Spleen (tissue), 11 donors: ENCODE results near the gene CAMTA1. TPM values are rescaled to one million over a fixed set of nuclear protein-coding genes. Genes with fewer than 3 reads are reported as not detected.

Experiments used
- DNase-seq: peaks from one replicate; pipeline ENCODE4 v3.0.0-alpha.2; 2020
- H3K27ac ChIP-seq, 8 donors: fragments of 200-600 bp; sonication (generic) in 7 of 8; 1 replicate in 4 of 8; 2 replicates in 4 of 8; pipeline versions ENCODE4 v1.5.0 to v1.8.0; 2016 to 2021; ENCODE audit warnings: inconsistent platforms in 4 of 8, mild to moderate bottlenecking in 4 of 8, moderate library complexity in 1 of 8
- H3K27me3 ChIP-seq, 7 donors: fragments of 200-600 bp; sonication (generic) in 6 of 7; replicated peaks in 1 of 7; 1 replicate in 4 of 7; 2 replicates in 3 of 7; pipeline versions ENCODE4 v1.5.0 to v1.8.0; 2016 to 2021; ENCODE audit warnings: inconsistent platforms in 3 of 7, mild to moderate bottlenecking in 1 of 7
- H3K36me3 ChIP-seq, 6 donors: fragments of 200-600 bp; sonication (generic) in 5 of 6; 1 replicate in 4 of 6; 2 replicates in 2 of 6; pipeline versions ENCODE4 v1.5.0 to v1.8.0; 2016 to 2021; ENCODE audit warnings: inconsistent platforms in 2 of 6
- H3K4me1 ChIP-seq, 6 donors: fragments of 200-600 bp; sonication (generic) in 5 of 6; 1 replicate in 3 of 6; 2 replicates in 3 of 6; pipeline versions ENCODE4 v1.5.0 to v1.8.0; 2016 to 2021; ENCODE audit warnings: inconsistent platforms in 3 of 6
- H3K4me3 ChIP-seq, 8 donors: fragments of 200-600 bp; sonication (generic) in 7 of 8; 1 replicate in 4 of 8; 2 replicates in 4 of 8; pipeline versions ENCODE4 v1.5.0 to v1.8.0; 2016 to 2021; ENCODE audit warnings: inconsistent platforms in 4 of 8, mild to moderate bottlenecking in 4 of 8, moderate library complexity in 2 of 8
- H3K9me3 ChIP-seq, 8 donors: fragments of 200-600 bp; sonication (generic) in 7 of 8; 1 replicate in 4 of 8; 2 replicates in 4 of 8; pipeline versions ENCODE4 v1.5.0 to v1.8.0; 2016 to 2021; ENCODE audit warnings: inconsistent platforms in 4 of 8
- CTCF ChIP-seq, 11 experiments: fragments of 200-600 bp in 7 of 11; fragments of 450-650 bp in 4 of 11; sonication (generic) in 4 of 11; IDR thresholded peaks in 8 of 11; conservative IDR thresholded peaks in 3 of 11; 1 replicate in 7 of 11; 2 replicates in 4 of 11; pipeline versions ENCODE4 v1.4.0 to v1.8.0; 2016 to 2021; ENCODE audit warnings: antibody characterized with exemption in 11 of 11, inconsistent platforms in 4 of 11, mild to moderate bottlenecking in 1 of 11
- POLR2A ChIP-seq, 3 donors: fragments of 450-650 bp; IDR thresholded peaks; one replicate each; pipeline ENCODE4 v1.5.1; 2017; ENCODE audit warnings: antibody characterized with exemption in 3 of 3, mild to moderate bottlenecking in 1 of 3
- POLR2AphosphoS5 ChIP-seq, 3 donors: sonication (generic); formaldehyde crosslinking; IDR thresholded peaks; one replicate each; pipeline ENCODE4 v1.5.1; 2017; ENCODE audit warnings: antibody characterized with exemption in 3 of 3
- WGBS, 5 donors: extraction: QIAGEN DNeasy Blood & Tissue Kit in 3 of 5; methylation state at CpG; one replicate each; pipeline versions ENCODE4 v1.1.5 to v1.1.7; 2013 to 2018; 5-methylcytosine and 5-hydroxymethylcytosine counted together
- intact Hi-C: fragments of 100-400 bp; cut with DNase I; formaldehyde crosslinking; loops from one replicate; pipeline ENCODE4 v1.15.0; 2023; ENCODE audit warnings: low total_unique reads
- polyA plus RNA-seq, 3 donors: library from polyadenylated mRNA; stranded (reverse); fragments of 200-250 nt; gene quantifications; one replicate each; pipeline ENCODE4 v1.2.1, GENCODE V29; 2013
- total RNA-seq, 7 donors: library from RNA; depleted of rRNA in 3 of 7; stranded (reverse); fragments of >200 nt in 3 of 7; fragmentation: NEBNext Ultra II Directional in 4 of 7; extraction: Animal tissue kit (Norgen Biotek cat#: 25700) in 4 of 7; gene quantifications; one replicate each; pipeline versions ENCODE4 v1.1.0 to v1.2.1, GENCODE V29; 2016 to 2021
- donor health status: healthy with polysubstance abuse.
- donor health status: DM: no; HTN: no; CAD: no; lungs with moderate emphysema.
- donor health status: DM: no; HTN: no; CAD: no.
- donor health status: Bipolar disorder and iron deficiency.
- donor health status: healthy.
- donor health status: DM: no; HTN: no; CAD: no.
- donor health status: DM: yes; HTN: yes; CAD: no.

The CAMTA1 gene
- total and polyA plus RNA-seq, 10 donors, result 53.0 to 106 (median 77.3) TPM

GRCh38 chr1:7422081-7422480, 636.8 kb downstream of the CAMTA1 start:
- Histone ChIP-seq H3K36me3 (no peaks in the 10 kb centered on the region), H3K27ac (no peak overlapping the region), H3K27me3 (peaks cover 0 to 10% (median 0%) of the 10 kb centered on the region in 7 donors), H3K4me3 (no peak overlapping the region), H3K4me1 (peaks cover 0 to 4% (median 4%) of the 10 kb centered on the region in 6 donors), H3K9me3 (peaks cover 0 to 11% (median 3%) of the 10 kb centered on the region in 8 donors)
- TF ChIP-seq CTCF (IDR thresholded peaks at IDR 0.05 in 8 of 11, conservative IDR thresholded peaks at IDR 0.05 in 3 of 11), result no peak
- TF ChIP-seq POLR2A (IDR thresholded peaks at IDR 0.05), result no peak
- TF ChIP-seq POLR2AphosphoS5 (IDR thresholded peaks at IDR 0.05), result no peak
- intact Hi-C loops, result no loop called here
- DNase-seq, result peak; percentile 64
- 81 to 91% (median 83%) methylated on average over 6 of the region's 6 CpGs for WGBS, 5 donors

GRCh38 chr1:7422561-7422960, 637.3 kb downstream of the CAMTA1 start:
- intact Hi-C loops, result no loop called here
- H3K4me1 ChIP-seq, result peaks cover 0 to 9% (median 9%) of the 10 kb centered on the region in 6 donors
- WGBS, 5 donors, result 73 to 93% (median 89%) methylated on average over 3 of the region's 3 CpGs
- peak; percentile 55 for DNase-seq
- H3K27ac ChIP-seq, result no peak overlapping the region
- H3K9me3 ChIP-seq, result peaks cover 0 to 11% (median 3%) of the 10 kb centered on the region in 8 donors
- H3K4me3 ChIP-seq, result no peak overlapping the region
- no peak for TF ChIP-seq CTCF (IDR thresholded peaks at IDR 0.05 in 8 of 11, conservative IDR thresholded peaks at IDR 0.05 in 3 of 11)
- H3K27me3 ChIP-seq, result peaks cover 0 to 10% (median 0%) of the 10 kb centered on the region in 7 donors
- H3K36me3 ChIP-seq, result no peaks in the 10 kb centered on the region

GRCh38 chr1:7422966-7423365, 637.7 kb downstream of the CAMTA1 start:
- WGBS, 5 donors, result 73 to 86% (median 77%) methylated on average over 9 of the region's 9 CpGs
- intact Hi-C loops, result no loop called here

More at GRCh38 chr1:7422966-7423365, 637.7 kb downstream of the CAMTA1 start:
- peaks cover 0 to 7% (median under 1%) of the 10 kb centered on the region in 8 donors for H3K9me3 ChIP-seq
- no peak for TF ChIP-seq POLR2AphosphoS5 (IDR thresholded peaks at IDR 0.05)
- no peak for TF ChIP-seq CTCF (IDR thresholded peaks at IDR 0.05 in 8 of 11, conservative IDR thresholded peaks at IDR 0.05 in 3 of 11)
- no peak overlapping the region for H3K4me3 ChIP-seq
- no peaks in the 10 kb centered on the region for H3K36me3 ChIP-seq
- H3K27me3 ChIP-seq, result peaks cover 0 to 10% (median 0%) of the 10 kb centered on the region in 7 donors
- peaks cover 0 to 13% (median 11%) of the 10 kb centered on the region in 6 donors for H3K4me1 ChIP-seq
- DNase-seq, result peak; percentile 34
- no peak overlapping the region for H3K27ac ChIP-seq
